SK-N-MC (cell line): ENCODE measurements around the gene CCDC15.

Source experiments
- DNase-seq: peaks from one replicate; pipeline ENCODE4 v3.0.0-alpha.2; 2011; ENCODE audit warnings: low read depth, low spot score
- H3K27ac ChIP-seq: fragments of 200-600 bp; sonication (generic); 2 replicates; pipeline ENCODE4 v1.5.1; 2016; ENCODE audit warnings: mixed run types
- H3K36me3 ChIP-seq: fragments of 200-600 bp; sonication (generic); 2 replicates; pipeline ENCODE4 v1.6.1; 2017; ENCODE audit warnings: antibody characterized with exemption, low read length, mixed read lengths; ENCODE audit not compliant: insufficient read depth
- H3K4me3 ChIP-seq: fragments of 200-600 bp; sonication (generic); 2 replicates; pipeline ENCODE4 v1.5.1; 2016
- H3K9ac ChIP-seq: fragments of 200-600 bp; sonication (generic); 2 replicates; pipeline ENCODE4 v1.8.0; 2017; ENCODE audit warnings: mixed run types, mixed read lengths; ENCODE audit not compliant: insufficient read length
- H3K9me3 ChIP-seq: fragments of 200-600 bp; sonication (generic); 2 replicates; pipeline ENCODE4 v1.6.1; 2017; ENCODE audit warnings: low read depth, mild to moderate bottlenecking, antibody characterized with exemption, low read length, moderate library complexity, mixed read lengths
- EZH2 ChIP-seq: fragments of 200-600 bp; sonication (generic); IDR thresholded peaks from one replicate; pipeline ENCODE4 v1.6.1; 2017; ENCODE audit warnings: antibody characterized with exemption
- FOXP2 ChIP-seq: optimal IDR thresholded peaks from 2 replicates; pipeline ENCODE3; 2011; ENCODE audit warnings: mild to moderate bottlenecking, moderate library complexity; ENCODE audit not compliant: insufficient read depth; ENCODE audit errors: extremely low read length, control extremely low read depth
- POLR2AphosphoS5 ChIP-seq: IDR thresholded peaks from 2 replicates; pipeline ENCODE4 v1.6.1; 2012; ENCODE audit warnings: mild to moderate bottlenecking, low read depth, low read length, borderline replicate concordance

The CCDC15 gene

GRCh38 chr11:124976531-124976930, 22.5 kb downstream of the CCDC15 start:
- no peaks in the 10 kb centered on the region for H3K36me3 ChIP-seq
- H3K9me3 ChIP-seq: no peaks in the 10 kb centered on the region
- TF ChIP-seq POLR2AphosphoS5: no peak
- TF ChIP-seq FOXP2: no peak
- TF ChIP-seq EZH2: no peak
- no peak overlapping the region for H3K4me3 ChIP-seq
- no peak for DNase-seq
- H3K9ac ChIP-seq: no peak overlapping the region
- no peak overlapping the region for H3K27ac ChIP-seq

GRCh38 chr11:124977006-124977405, 23.0 kb downstream of the CCDC15 start:
- no peak for DNase-seq
- H3K36me3 ChIP-seq: no peaks in the 10 kb centered on the region
- TF ChIP-seq EZH2 (no peak), FOXP2 (no peak), POLR2AphosphoS5 (no peak)

GRCh38 chr11:124978316-124978715, 24.3 kb downstream of the CCDC15 start:
- DNase-seq: no peak
- Histone ChIP-seq H3K9ac (no peak overlapping the region), H3K36me3 (no peaks in the 10 kb centered on the region), H3K9me3 (no peaks in the 10 kb centered on the region), H3K4me3 (no peak overlapping the region), H3K27ac (no peak overlapping the region)
- no peak for TF ChIP-seq POLR2AphosphoS5
- TF ChIP-seq FOXP2: no peak
- no peak for TF ChIP-seq EZH2

More at GRCh38 chr11:124977006-124977405, 23.0 kb downstream of the CCDC15 start:
- Histone ChIP-seq H3K27ac (no peak overlapping the region), H3K9me3 (no peaks in the 10 kb centered on the region), H3K9ac (no peak overlapping the region), H3K4me3 (no peak overlapping the region)

GRCh38 chr11:124982043-124982442, 28.0 kb downstream of the CCDC15 start:
- DNase-seq: no peak
- Histone ChIP-seq H3K36me3 (no peaks in the 10 kb centered on the region), H3K9ac (no peak overlapping the region), H3K4me3 (no peak overlapping the region), H3K9me3 (no peaks in the 10 kb centered on the region), H3K27ac (no peak overlapping the region)
- TF ChIP-seq FOXP2 (no peak), EZH2 (no peak), POLR2AphosphoS5 (no peak)

GRCh38 chr11:124983674-124984511, 29.9 kb downstream of the CCDC15 start:
- no peak overlapping the region for H3K9ac ChIP-seq
- no peak for DNase-seq
- no peak for TF ChIP-seq FOXP2
- TF ChIP-seq EZH2: no peak
- no peak for TF ChIP-seq POLR2AphosphoS5

GRCh38 chr11:124984512-124984854, 30.5 kb downstream of the CCDC15 start:
- Histone ChIP-seq H3K27ac (no peak overlapping the region), H3K36me3 (no peaks in the 10 kb centered on the region), H3K9ac (no peak overlapping the region), H3K4me3 (no peak overlapping the region), H3K9me3 (no peaks in the 10 kb centered on the region)
- no peak for DNase-seq
- TF ChIP-seq EZH2 (no peak), FOXP2 (no peak), POLR2AphosphoS5 (no peak)

More at GRCh38 chr11:124983674-124984511, 29.9 kb downstream of the CCDC15 start:
- Histone ChIP-seq H3K4me3 (no peak overlapping the region), H3K36me3 (no peaks in the 10 kb centered on the region), H3K9me3 (no peaks in the 10 kb centered on the region), H3K27ac (no peak overlapping the region)

GRCh38 chr11:124987096-124987495, 33.1 kb downstream of the CCDC15 start:
- no peak for DNase-seq
- no peak overlapping the region for H3K9ac ChIP-seq
- H3K36me3 ChIP-seq: no peaks in the 10 kb centered on the region
- TF ChIP-seq FOXP2 (no peak), EZH2 (no peak), POLR2AphosphoS5 (no peak)
- no peaks in the 10 kb centered on the region for H3K9me3 ChIP-seq
- no peak overlapping the region for H3K27ac ChIP-seq
- no peak overlapping the region for H3K4me3 ChIP-seq

- H3K9ac ChIP-seq: no peak overlapping the region
- no peak overlapping the region for H3K27ac ChIP-seq
- DNase-seq: no peak
- no peak overlapping the region for H3K4me3 ChIP-seq
- H3K9me3 ChIP-seq: no peaks in the 10 kb centered on the region
- TF ChIP-seq FOXP2 (no peak), EZH2 (no peak), POLR2AphosphoS5 (no peak)
- no peaks in the 10 kb centered on the region for H3K36me3 ChIP-seq
Observed at GRCh38 chr11:124988063-124988462, 34.1 kb downstream of the CCDC15 start.

GRCh38 chr11:125001079-125001778, 47.2 kb downstream of the CCDC15 start:
- no peak for DNase-seq
- H3K4me3 ChIP-seq: no peak overlapping the region
- H3K9me3 ChIP-seq: no peaks in the 10 kb centered on the region
- H3K27ac ChIP-seq: no peak overlapping the region
- no peaks in the 10 kb centered on the region; the same call in 1 of the 2 replicates for H3K36me3 ChIP-seq
- TF ChIP-seq EZH2 (no peak), FOXP2 (no peak), POLR2AphosphoS5 (no peak)
- H3K9ac ChIP-seq: no peak overlapping the region
